H1 (cell line): ENCODE data around the gene MEI1. TPM values are rescaled to one million over a fixed set of nuclear protein-coding genes. Genes with fewer than 3 reads are reported as not detected.

Experiments
- CTCF ChIA-PET: fragments of 300-600 bp; sonication (Branson Sonifier 250); formaldehyde crosslinking; loops from one replicate; lab custom pipeline; 2021; ENCODE audit not compliant: partially characterized antibody; lab: Charles Lee
- POLR2A ChIA-PET: fragments of 300-600 bp; sonication (Branson Sonifier 250); formaldehyde crosslinking; loops from one replicate; lab custom pipeline; 2021; ENCODE audit warnings: inconsistent platforms; ENCODE audit not compliant: partially characterized antibody; lab: Charles Lee
- DNase-seq, 2 experiments: peaks; one replicate each; pipeline versions ENCODE4 v3.0.0 to v3.0.0-alpha.2; 2010 to 2022; ENCODE audit warnings: low spot score in 2 of 2, low read depth in 1 of 2, mixed read lengths in 1 of 2
- FAIRE-seq: peaks from 2 replicates; lab custom pipeline; 2011; peaks lifted over from hg19 to GRCh38; lab: Jason Lieb, UNC
- H2AFZ ChIP-seq: 2 replicates; pipeline ENCODE4 v1.8.1; 2012; ENCODE audit warnings: low read length, inconsistent platforms
- H2AK5ac ChIP-seq: 2 replicates; pipeline ENCODE4 v1.6.1; 2013; ENCODE audit warnings: low read depth, low read length
- H2BK120ac ChIP-seq: replicated peaks from 2 replicates; pipeline ENCODE3; 2013; ENCODE audit warnings: low read depth, low read length, inconsistent platforms
- H2BK12ac ChIP-seq: 2 replicates; pipeline ENCODE4 v1.6.1; 2013; ENCODE audit warnings: low read depth, low read length
- H2BK15ac ChIP-seq: 2 replicates; pipeline ENCODE4 v1.6.1; 2013; ENCODE audit warnings: low read length
- H2BK20ac ChIP-seq: 2 replicates; pipeline ENCODE4 v1.6.1; 2013; ENCODE audit warnings: low read length
- H2BK5ac ChIP-seq: 2 replicates; pipeline ENCODE4 v1.6.1; 2013; ENCODE audit warnings: low read depth, low read length
- H3K14ac ChIP-seq: 2 replicates; pipeline ENCODE4 v1.6.1; 2013; ENCODE audit warnings: inconsistent platforms; ENCODE audit not compliant: insufficient read length
- H3K18ac ChIP-seq: 2 replicates; pipeline ENCODE4 v1.6.1; 2013; ENCODE audit warnings: low read length; ENCODE audit errors: extremely low read depth
- H3K23ac ChIP-seq: 2 replicates; pipeline ENCODE4 v1.6.1; 2013; ENCODE audit warnings: inconsistent platforms; ENCODE audit not compliant: insufficient read length
- H3K23me2 ChIP-seq: 2 replicates; pipeline ENCODE4 v1.6.1; 2013; ENCODE audit warnings: low read depth, low read length
- H3K27ac ChIP-seq: 2 replicates; pipeline ENCODE4 v1.6.1; 2011; ENCODE audit warnings: low read depth, low read length, inconsistent platforms
- H3K27me3 ChIP-seq, 4 experiments: replicated peaks in 1 of 4; 1 replicate in 1 of 4; 2 replicates in 3 of 4; pipeline versions ENCODE4 v1.6.1 to v1.8.1; 2011 to 2013; ENCODE audit warnings: low read length in 3 of 4, mild to moderate bottlenecking in 3 of 4, inconsistent platforms in 2 of 4, mixed read lengths in 2 of 4, moderate library complexity in 1 of 4; ENCODE audit not compliant: control insufficient read depth in 3 of 4, insufficient read depth in 3 of 4; ENCODE audit errors: extremely low read depth in 1 of 4
- H3K36me3 ChIP-seq, 4 experiments: 2 replicates each; pipeline versions ENCODE4 v1.6.1 to v1.8.1; 2011 to 2013; ENCODE audit warnings: mild to moderate bottlenecking in 4 of 4, low read length in 3 of 4, moderate library complexity in 2 of 4, control low read depth in 1 of 4, inconsistent platforms in 1 of 4; ENCODE audit not compliant: insufficient read depth in 4 of 4, control insufficient read depth in 2 of 4
- H3K4ac ChIP-seq: replicated peaks from 2 replicates; pipeline ENCODE3; 2013; ENCODE audit warnings: low read length, low read depth, mixed read lengths, inconsistent platforms; ENCODE audit not compliant: insufficient read length
- H3K4me1 ChIP-seq, 4 experiments: replicated peaks in 1 of 4; 1 replicate in 1 of 4; 2 replicates in 3 of 4; pipeline versions ENCODE4 v1.6.1 to v1.8.1; 2011 to 2013; ENCODE audit warnings: low read length in 3 of 4, inconsistent platforms in 2 of 4, mixed read lengths in 1 of 4; ENCODE audit not compliant: insufficient read depth in 4 of 4, control insufficient read depth in 3 of 4
- H3K4me2 ChIP-seq, 2 experiments: 2 replicates each; pipeline versions ENCODE4 v1.6.1 to v1.8.1; 2011 to 2013; ENCODE audit warnings: low read depth in 2 of 2, low read length in 2 of 2, control low read depth in 1 of 2, inconsistent platforms in 1 of 2, mild to moderate bottlenecking in 1 of 2; ENCODE audit not compliant: insufficient read depth in 1 of 2
- H3K4me3 ChIP-seq, 4 experiments: fragments of 200-600, 300-600 bp in 1 of 4; sonication (generic), shearing (Covaris generic), sonication (Bioruptor Twin) in 1 of 4; 2 replicates each; pipeline versions ENCODE4 v1.5.1 to v1.8.1; 2011 to 2016; ENCODE audit warnings: low read length in 4 of 4, low read depth in 3 of 4, control low read depth in 2 of 4, inconsistent platforms in 2 of 4, mild to moderate bottlenecking in 2 of 4, mixed read lengths in 1 of 4, moderate library complexity in 1 of 4; ENCODE audit not compliant: insufficient read depth in 2 of 4; ENCODE audit errors: extremely low read depth in 1 of 4
- H3K56ac ChIP-seq: replicated peaks from 2 replicates; pipeline ENCODE3; 2013; ENCODE audit warnings: low read depth, mild to moderate bottlenecking, mixed read lengths, low read length, inconsistent platforms; ENCODE audit not compliant: insufficient read length
- H3K79me1 ChIP-seq: 2 replicates; pipeline ENCODE4 v1.6.1; 2013; ENCODE audit warnings: low read depth, low read length, control low read depth
- H3K79me2 ChIP-seq, 2 experiments: 2 replicates each; pipeline versions ENCODE4 v1.6.1 to v1.8.1; 2012 to 2013; ENCODE audit warnings: low read length in 2 of 2, mild to moderate bottlenecking in 2 of 2, inconsistent platforms in 1 of 2; ENCODE audit not compliant: insufficient read depth in 2 of 2, control insufficient read depth in 1 of 2
- H3K9ac ChIP-seq, 4 experiments: replicated peaks in 1 of 4; 1 replicate in 1 of 4; 2 replicates in 3 of 4; pipeline versions ENCODE4 v1.6.1 to v1.8.1; 2011 to 2013; ENCODE audit warnings: low read depth in 3 of 4, low read length in 3 of 4, control low read depth in 2 of 4, mild to moderate bottlenecking in 2 of 4, moderate library complexity in 2 of 4, inconsistent platforms in 1 of 4; ENCODE audit errors: extremely low read depth in 1 of 4
- H3K9me3 ChIP-seq, 2 experiments: 2 replicates each; pipeline versions ENCODE4 v1.6.1 to v1.8.1; 2012 to 2013; ENCODE audit warnings: mild to moderate bottlenecking in 2 of 2, moderate library complexity in 2 of 2, control low read depth in 1 of 2, inconsistent platforms in 1 of 2, low read depth in 1 of 2, low read length in 1 of 2, mixed read lengths in 1 of 2; ENCODE audit not compliant: insufficient read depth in 2 of 2
- H4K20me1 ChIP-seq, 2 experiments: replicated peaks in 1 of 2; 2 replicates each; pipeline versions ENCODE3 to v1.8.1; 2011 to 2013; ENCODE audit warnings: inconsistent platforms in 2 of 2, low read length in 2 of 2, mild to moderate bottlenecking in 1 of 2; ENCODE audit not compliant: insufficient read depth in 2 of 2, control insufficient read depth in 1 of 2
- H4K5ac ChIP-seq: 2 replicates; pipeline ENCODE4 v1.6.1; 2013; ENCODE audit warnings: low read length, low read depth, mixed read lengths, inconsistent platforms; ENCODE audit not compliant: insufficient read length
- H4K8ac ChIP-seq: 2 replicates; pipeline ENCODE4 v1.8.0; 2013; ENCODE audit warnings: mild to moderate bottlenecking, moderate library complexity, low read length, inconsistent platforms; ENCODE audit not compliant: insufficient read depth; ENCODE audit errors: extremely low read depth
- H4K91ac ChIP-seq: replicated peaks from 2 replicates; pipeline ENCODE3; 2013; ENCODE audit warnings: low read length, mixed read lengths, inconsistent platforms; ENCODE audit not compliant: insufficient read length
- CBX5 ChIP-seq: fragments of 300-800, 300-1000 bp; sonication (generic); IDR thresholded peaks from 2 replicates; pipeline ENCODE4 v1.7.1; 2016; ENCODE audit warnings: antibody characterized with exemption, low read length, low read depth
- CEBPB ChIP-seq: IDR thresholded peaks from 2 replicates; pipeline ENCODE4 v1.6.1; 2012; ENCODE audit warnings: low read depth, low read length
- EZH2 ChIP-seq: fragments of 200-600 bp; sonication (generic); IDR thresholded peaks from 2 replicates; pipeline ENCODE4 v1.7.1; 2012; ENCODE audit warnings: low read depth, mild to moderate bottlenecking, moderate library complexity, low read length, inconsistent platforms; ENCODE audit not compliant: severe bottlenecking
- GABPA ChIP-seq: IDR thresholded peaks from 2 replicates; pipeline ENCODE4 v1.6.1; 2011; ENCODE audit warnings: mild to moderate bottlenecking, low read length, moderate library complexity, borderline replicate concordance; ENCODE audit not compliant: insufficient read depth
- GTF2F1 ChIP-seq: IDR thresholded peaks from 2 replicates; pipeline ENCODE4 v1.6.1; 2012; ENCODE audit warnings: low read depth, low read length, improper control_type of control experiment, borderline replicate concordance
- HDAC6 ChIP-seq: IDR thresholded peaks from one replicate; pipeline ENCODE4 v1.7.1; 2012; ENCODE audit warnings: low read depth, mild to moderate bottlenecking, inconsistent platforms, low read length, moderate library complexity
- RFX5 ChIP-seq: IDR thresholded peaks from 2 replicates; pipeline ENCODE4 v1.6.1; 2011; ENCODE audit warnings: low read depth, low read length, improper control_type of control experiment, borderline replicate concordance
- RXRA ChIP-seq: IDR thresholded peaks from 2 replicates; pipeline ENCODE4 v1.6.1; 2011; ENCODE audit warnings: low read depth, mild to moderate bottlenecking, low read length, moderate library complexity; ENCODE audit not compliant: insufficient read depth
- SIN3A ChIP-seq, 2 experiments: IDR thresholded peaks in 1 of 2; conservative IDR thresholded peaks in 1 of 2; 2 replicates each; pipeline ENCODE4 v1.6.1; 2011 to 2012; ENCODE audit warnings: low read length in 2 of 2, improper control_type of control experiment in 1 of 2, low read depth in 1 of 2, mild to moderate bottlenecking in 1 of 2
- SIRT6 ChIP-seq: IDR thresholded peaks from one replicate; pipeline ENCODE4 v1.7.1; 2012; ENCODE audit warnings: low read length, inconsistent platforms
- TBP ChIP-seq: IDR thresholded peaks from 2 replicates; pipeline ENCODE4 v1.6.1; 2011; ENCODE audit warnings: low read depth, low read length, improper control_type of control experiment
- whole genome bisulfite sequencing, 2 experiments: shearing (Covaris generic) in 1 of 2; methylation state at CpG; one replicate each; pipeline versions ENCODE4 v1.1.6 to v1.1.7; 2013 to 2015; ENCODE audit warnings: low lambda C conversion rate in 2 of 2, mixed read lengths in 2 of 2, inconsistent platforms in 1 of 2, low coverage in 1 of 2, missing lambda C conversion rate in 1 of 2; ENCODE audit not compliant: insufficient replicate concordance in 2 of 2, insufficient coverage in 1 of 2, insufficient read length in 1 of 2; ENCODE audit errors: extremely low coverage in 1 of 2, missing lambda C conversion rate in 1 of 2; 5-methylcytosine and 5-hydroxymethylcytosine counted together
- polyA plus RNA-seq, 7 experiments: library from polyadenylated mRNA; depleted of rRNA in 3 of 7; stranded (reverse) in 5 of 7; unstranded in 2 of 7; fragments of >200 nt in 5 of 7; fragments of 200-250 nt in 2 of 7; gene quantifications; 1 replicate in 5 of 7; 2 replicates in 1 of 7; 4 replicates in 1 of 7; pipeline versions ENCODE4 v1.2.1 to v1.2.3, GENCODE V29; 2011 to 2013; ENCODE audit warnings: missing spikeins in 2 of 7, mixed read lengths in 2 of 7
- total RNA-seq: library from RNA; stranded (reverse); fragmentation: NEBNext Ultra II Directional; extraction: Animal tissue kit (Norgen Biotek cat#: 25700); gene quantifications from 2 replicates; pipeline ENCODE4 v1.2.1, GENCODE V29; 2021

Gene MEI1
- total and polyA plus RNA-seq, 2 of the 8 experiments (the other 6 are each of a cell fraction or from before 2014, with no cell fraction given), result 0.27 to 0.54 TPM

DNA sequence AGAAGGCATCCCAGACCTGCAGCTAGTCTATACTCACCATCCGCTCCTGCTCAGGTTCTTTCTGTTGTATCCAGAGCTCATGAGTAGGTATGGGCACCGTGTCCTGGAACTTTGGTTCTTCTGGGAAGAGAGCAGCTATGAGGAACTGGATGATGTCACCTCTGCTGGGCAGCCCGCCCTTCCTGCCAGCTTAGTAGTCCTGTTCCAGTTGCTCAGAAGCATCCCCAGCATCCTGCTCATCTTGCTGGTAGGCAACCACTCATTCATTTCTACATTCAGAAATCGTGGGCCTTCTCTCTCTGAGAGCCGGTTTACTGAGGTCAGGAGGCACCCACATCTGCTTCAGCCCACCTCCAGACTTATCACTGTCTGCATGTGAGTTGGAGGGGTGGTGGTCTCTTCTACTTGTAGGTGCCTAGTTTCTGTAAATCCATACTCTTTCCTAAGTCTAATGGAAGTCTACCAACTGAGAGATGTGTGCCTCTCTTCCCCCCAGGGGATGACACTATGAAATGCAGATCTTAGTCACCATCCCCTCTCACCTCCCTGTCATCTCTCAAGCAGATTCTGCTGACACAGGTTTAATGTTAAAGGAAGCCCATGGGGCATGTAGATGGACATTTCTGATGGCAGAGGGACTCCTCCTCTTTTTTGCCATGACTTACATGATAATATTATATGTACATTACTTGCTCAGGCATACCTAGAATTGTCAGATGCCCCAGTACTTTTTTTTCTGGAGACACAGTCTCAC lies 71.6 kb downstream of the MEI1 start:
- H3K79me2 ChIP-seq, result no peaks in the 10 kb centered on the region
- H3K27me3 ChIP-seq, result no peaks in the 10 kb centered on the region; a peak in 1 of 7 replicates
- FAIRE-seq (no peak), DNase-seq (no peak)
- no peak overlapping the region for H3K18ac ChIP-seq
- WGBS, 2 experiments, result 87% methylated on average over 5 of the region's 5 CpGs; no CpG with 5 or more reads in 1 of the 2 experiments
- H4K20me1 ChIP-seq, result no peaks in the 10 kb centered on the region
- no peak overlapping the region for H3K23ac ChIP-seq
- H3K79me1 ChIP-seq, result no peaks in the 10 kb centered on the region
- H2BK15ac ChIP-seq, result no peak overlapping the region
- no peak overlapping the region for H2BK120ac ChIP-seq
- H3K4ac ChIP-seq, result no peak overlapping the region
- no peak overlapping the region for H2BK20ac ChIP-seq
- H3K9ac ChIP-seq, result no peak overlapping the region
- H2AK5ac ChIP-seq, result no peak overlapping the region
- no peak overlapping the region for H4K8ac ChIP-seq
- H2AFZ ChIP-seq, result no peak overlapping the region
- H3K56ac ChIP-seq, result no peak overlapping the region
- CTCF ChIA-PET, result interaction anchor here (1.0 to 9.1 kb wide), 3 partner anchors 19 to 52 kb away, joined by 3 to 54 read pairs (median 3); no protein-coding TSS in a partner anchor
- H3K4me2 ChIP-seq, result no peak overlapping the region
- H2BK5ac ChIP-seq, result no peak overlapping the region
- no peak overlapping the region for H4K5ac ChIP-seq
- POLR2A ChIA-PET, result interaction anchor here (0.7 to 0.8 kb wide), 2 partner anchors 10 to 238 kb away, joined by 3 read pairs; no protein-coding TSS in a partner anchor
- no peak overlapping the region for H3K14ac ChIP-seq
- no peaks in the 10 kb centered on the region for H3K4me1 ChIP-seq
- H3K36me3 ChIP-seq, result no peaks in the 10 kb centered on the region
- H3K4me3 ChIP-seq, result no peak overlapping the region
- H3K27ac ChIP-seq, result no peak overlapping the region
- no peak overlapping the region for H4K91ac ChIP-seq
- no peaks in the 10 kb centered on the region for H3K9me3 ChIP-seq
- no peaks in the 10 kb centered on the region for H3K23me2 ChIP-seq
- H2BK12ac ChIP-seq, result no peak overlapping the region
- no peak for TF ChIP-seq SIN3A (conservative IDR thresholded peaks at IDR 0.05 in 1 of 2, IDR thresholded peaks at IDR 0.05 in 1 of 2; ENCODE audit: low read depth in 1 of 2, low read length in 2 of 2)
- TF ChIP-seq RXRA, result no peak
- no peak for TF ChIP-seq CBX5
- no peak for TF ChIP-seq TBP
- TF ChIP-seq HDAC6, result no peak
- no peak for TF ChIP-seq EZH2
- no peak for TF ChIP-seq SIRT6
- no peak for TF ChIP-seq CEBPB
- no peak for TF ChIP-seq GABPA
- TF ChIP-seq GTF2F1, result no peak
- TF ChIP-seq RFX5, result no peak
